Fibroblast of lung (primary cell): ENCODE results near the gene EGR1. TPM values are rescaled to one million over a fixed set of nuclear protein-coding genes. Genes with fewer than 3 reads are reported as not detected.
A peak's percentile ranks its signal among the peaks of the same experiment; 100 is the strongest.

Experiments
- DNase-seq, 2 donors: peaks; one replicate each; pipeline versions ENCODE4 v3.0.0 to v3.0.0-alpha.2; 2010; ENCODE audit warnings: low read depth in 2 of 2
- H2AFZ ChIP-seq: 2 replicates; pipeline ENCODE4 v1.5.1; 2012; ENCODE audit warnings: low read length, control low read depth, inconsistent platforms
- H3K27ac ChIP-seq: 2 replicates; pipeline ENCODE4 v1.5.1; 2011; ENCODE audit warnings: low read length, control low read depth; ENCODE audit not compliant: insufficient read depth
- H3K27me3 ChIP-seq: 2 replicates; pipeline ENCODE4 v1.5.1; 2011; ENCODE audit warnings: mild to moderate bottlenecking, low read length; ENCODE audit not compliant: control insufficient read depth, insufficient read depth
- H3K36me3 ChIP-seq: 2 replicates; pipeline ENCODE4 v1.5.1; 2011; ENCODE audit warnings: low read length; ENCODE audit not compliant: control insufficient read depth, insufficient read depth
- H3K4me1 ChIP-seq: 2 replicates; pipeline ENCODE4 v1.5.1; 2011; ENCODE audit warnings: low read length; ENCODE audit not compliant: control insufficient read depth, insufficient read depth; ENCODE audit errors: extremely low read depth
- H3K4me2 ChIP-seq: 2 replicates; pipeline ENCODE4 v1.5.1; 2011; ENCODE audit warnings: low read length, control low read depth; ENCODE audit not compliant: insufficient read depth; ENCODE audit errors: extremely low read depth
- H3K4me3 ChIP-seq, 4 experiments: fragments of 200-600 bp in 1 of 4; sonication (generic) in 1 of 4; replicated peaks in 1 of 4; 2 replicates each; pipeline ENCODE4 v1.5.1; 2011 to 2016; ENCODE audit warnings: low read length in 4 of 4, low read depth in 3 of 4, mild to moderate bottlenecking in 3 of 4, control low read depth in 2 of 4, inconsistent platforms in 1 of 4, mixed read lengths in 1 of 4; ENCODE audit not compliant: insufficient read depth in 1 of 4; ENCODE audit errors: control extremely low read depth in 1 of 4
- H3K79me2 ChIP-seq: 2 replicates; pipeline ENCODE4 v1.5.1; 2012; ENCODE audit warnings: mild to moderate bottlenecking, low read length, inconsistent platforms; ENCODE audit not compliant: control insufficient read depth, insufficient read depth
- H3K9ac ChIP-seq: 2 replicates; pipeline ENCODE4 v1.5.1; 2011; ENCODE audit warnings: mild to moderate bottlenecking, low read length, control low read depth; ENCODE audit not compliant: insufficient read depth
- H3K9me3 ChIP-seq: 2 replicates; pipeline ENCODE4 v1.5.1; 2012; ENCODE audit warnings: low read depth, low read length; ENCODE audit not compliant: control insufficient read depth, insufficient read depth
- H4K20me1 ChIP-seq: 2 replicates; pipeline ENCODE4 v1.5.1; 2011; ENCODE audit warnings: low read length; ENCODE audit not compliant: control insufficient read depth, insufficient read depth; ENCODE audit errors: extremely low read depth
- EZH2 ChIP-seq: IDR thresholded peaks from 2 replicates; pipeline ENCODE4 v1.5.1; 2012; ENCODE audit warnings: low read length, control low read depth, mild to moderate bottlenecking; ENCODE audit errors: missing control alignments
- polyA plus RNA-seq, 2 donors: library from polyadenylated mRNA; depleted of rRNA in 1 of 2; stranded (reverse) in 1 of 2; unstranded in 1 of 2; fragments of >200 nt; gene quantifications; 2 replicates each; pipeline ENCODE4 v1.2.1, GENCODE V29; 2011 to 2012; ENCODE audit warnings: missing spikeins in 1 of 2
- total RNA-seq: library from RNA; depleted of rRNA; stranded (reverse); fragments of >200 nt; gene quantifications from 2 replicates; pipeline ENCODE4 v1.2.1, GENCODE V29; 2014
- TF ChIP-seq, protein P1 (sequence below), 2 donors: IDR thresholded peaks in 1 of 2; conservative IDR thresholded peaks in 1 of 2; 1 replicate in 1 of 2; 2 replicates in 1 of 2; pipeline ENCODE4 v1.5.1; 2011 to 2012; ENCODE audit warnings: low read length in 2 of 2, control low read depth in 1 of 2, inconsistent platforms in 1 of 2, low read depth in 1 of 2, mild to moderate bottlenecking in 1 of 2

Gene EGR1
- total and polyA plus RNA-seq, 2 donors (not counting 1 experiment from before 2014, with no cell fraction given) = 5.8 to 8.8 TPM

GRCh38 chr5:138448070-138448469 is 17.2 kb upstream of the EGR1 start:
- H2AFZ ChIP-seq = no peak overlapping the region
- DNase-seq = no peak
- no peaks in the 10 kb centered on the region for H3K36me3 ChIP-seq
- H3K27me3 ChIP-seq = no peaks in the 10 kb centered on the region
- H3K27ac ChIP-seq = no peak overlapping the region
- no peaks in the 10 kb centered on the region for H3K9me3 ChIP-seq
- TF ChIP-seq EZH2 = no peak
- TF ChIP-seq, protein P1, sequence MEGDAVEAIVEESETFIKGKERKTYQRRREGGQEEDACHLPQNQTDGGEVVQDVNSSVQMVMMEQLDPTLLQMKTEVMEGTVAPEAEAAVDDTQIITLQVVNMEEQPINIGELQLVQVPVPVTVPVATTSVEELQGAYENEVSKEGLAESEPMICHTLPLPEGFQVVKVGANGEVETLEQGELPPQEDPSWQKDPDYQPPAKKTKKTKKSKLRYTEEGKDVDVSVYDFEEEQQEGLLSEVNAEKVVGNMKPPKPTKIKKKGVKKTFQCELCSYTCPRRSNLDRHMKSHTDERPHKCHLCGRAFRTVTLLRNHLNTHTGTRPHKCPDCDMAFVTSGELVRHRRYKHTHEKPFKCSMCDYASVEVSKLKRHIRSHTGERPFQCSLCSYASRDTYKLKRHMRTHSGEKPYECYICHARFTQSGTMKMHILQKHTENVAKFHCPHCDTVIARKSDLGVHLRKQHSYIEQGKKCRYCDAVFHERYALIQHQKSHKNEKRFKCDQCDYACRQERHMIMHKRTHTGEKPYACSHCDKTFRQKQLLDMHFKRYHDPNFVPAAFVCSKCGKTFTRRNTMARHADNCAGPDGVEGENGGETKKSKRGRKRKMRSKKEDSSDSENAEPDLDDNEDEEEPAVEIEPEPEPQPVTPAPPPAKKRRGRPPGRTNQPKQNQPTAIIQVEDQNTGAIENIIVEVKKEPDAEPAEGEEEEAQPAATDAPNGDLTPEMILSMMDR (conservative IDR thresholded peaks at IDR 0.05 in 1 of 2, IDR thresholded peaks at IDR 0.05 in 1 of 2; ENCODE audit: low read depth in 1 of 2, low read length in 2 of 2) = no peak
- no peaks in the 10 kb centered on the region for H3K4me1 ChIP-seq
- no peak overlapping the region for H3K4me3 ChIP-seq
- no peaks in the 10 kb centered on the region for H3K79me2 ChIP-seq
- H3K9ac ChIP-seq = no peak overlapping the region
- no peak overlapping the region for H3K4me2 ChIP-seq
- no peaks in the 10 kb centered on the region for H4K20me1 ChIP-seq

DNA sequence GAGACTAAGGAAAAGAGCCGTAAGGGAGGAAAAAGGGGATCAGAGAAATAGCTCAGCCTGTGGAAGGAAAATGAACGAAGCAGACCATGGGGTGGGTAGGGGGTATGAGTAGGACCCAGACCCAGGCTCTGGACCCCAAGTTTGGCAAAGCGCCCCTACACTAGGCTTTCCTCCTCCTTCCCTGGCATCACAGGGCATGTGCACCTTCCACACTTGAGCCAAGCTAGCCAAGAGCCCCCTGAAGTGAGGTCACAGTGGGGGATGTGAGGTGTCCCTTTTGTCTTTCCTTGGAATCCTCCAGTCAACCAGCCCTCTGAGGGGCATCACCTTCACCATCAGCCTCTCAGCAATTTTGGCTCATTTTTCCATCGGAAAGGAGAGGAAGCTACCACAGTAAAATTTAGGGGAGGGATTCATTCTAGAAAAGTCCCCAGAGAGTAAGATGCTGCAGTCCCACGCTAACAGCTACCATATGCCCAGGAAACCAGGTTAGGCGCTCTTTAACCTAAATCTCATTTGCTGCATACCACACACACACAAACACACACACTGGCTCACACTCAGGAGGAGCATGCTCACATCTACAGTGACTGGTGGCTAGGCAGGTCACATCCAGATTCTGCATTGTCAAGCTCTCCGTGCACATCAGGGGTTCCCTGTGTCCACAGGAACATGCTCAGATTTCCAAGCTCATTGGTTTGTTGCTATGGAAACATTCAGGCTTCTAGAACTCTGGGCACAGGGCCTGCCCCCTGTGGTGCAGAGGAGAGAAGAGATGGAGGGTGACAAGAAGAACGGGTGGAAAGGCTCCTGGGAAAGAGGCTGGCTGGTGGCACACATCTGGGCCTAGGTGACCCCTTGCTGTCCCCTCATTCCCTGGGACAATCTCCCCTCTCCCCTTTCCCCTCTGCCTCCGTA is 16.5 kb upstream of the EGR1 start:
- H3K4me1 ChIP-seq = no peaks in the 10 kb centered on the region
- no peak overlapping the region for H3K4me2 ChIP-seq
- no peaks in the 10 kb centered on the region for H4K20me1 ChIP-seq
- TF ChIP-seq, protein P1 (conservative IDR thresholded peaks at IDR 0.05 in 1 of 2, IDR thresholded peaks at IDR 0.05 in 1 of 2; ENCODE audit: low read depth in 1 of 2, low read length in 2 of 2) = no peak
- TF ChIP-seq EZH2 = no peak
- H3K27ac ChIP-seq = no peak overlapping the region
- H2AFZ ChIP-seq = no peak overlapping the region
- no peaks in the 10 kb centered on the region for H3K9me3 ChIP-seq
- H3K27me3 ChIP-seq = no peaks in the 10 kb centered on the region
- no peak overlapping the region for H3K4me3 ChIP-seq
- no peak overlapping the region for H3K9ac ChIP-seq
- DNase-seq = peak; percentile 37 to 39
- H3K36me3 ChIP-seq = no peaks in the 10 kb centered on the region
- no peaks in the 10 kb centered on the region for H3K79me2 ChIP-seq

- H3K36me3 ChIP-seq = no peaks in the 10 kb centered on the region
- H3K79me2 ChIP-seq = no peaks in the 10 kb centered on the region
- H3K4me2 ChIP-seq = peak overlapping the region; percentile 77
- TF ChIP-seq EZH2 = no peak
- TF ChIP-seq, protein P1 (conservative IDR thresholded peaks at IDR 0.05 in 1 of 2, IDR thresholded peaks at IDR 0.05 in 1 of 2; ENCODE audit: low read depth in 1 of 2, low read length in 2 of 2) = peak; percentile 77 to 83
- no peaks in the 10 kb centered on the region for H3K9me3 ChIP-seq
- peak overlapping the region in 1 of 4 experiments; percentile 16 for H3K4me3 ChIP-seq
- no peak overlapping the region for H3K9ac ChIP-seq
- peak overlapping the region; percentile 55 for H2AFZ ChIP-seq
- no peak overlapping the region for H3K27ac ChIP-seq
- H3K4me1 ChIP-seq = no peaks in the 10 kb centered on the region
- H3K27me3 ChIP-seq = no peaks in the 10 kb centered on the region
- DNase-seq = peak; percentile 69 to 73
- no peaks in the 10 kb centered on the region for H4K20me1 ChIP-seq
These were observed 15.6 kb upstream of the EGR1 start for GRCh38 chr5:138449501-138450239.
